ENCODE measurements around the gene EPHB1.

DNA sequence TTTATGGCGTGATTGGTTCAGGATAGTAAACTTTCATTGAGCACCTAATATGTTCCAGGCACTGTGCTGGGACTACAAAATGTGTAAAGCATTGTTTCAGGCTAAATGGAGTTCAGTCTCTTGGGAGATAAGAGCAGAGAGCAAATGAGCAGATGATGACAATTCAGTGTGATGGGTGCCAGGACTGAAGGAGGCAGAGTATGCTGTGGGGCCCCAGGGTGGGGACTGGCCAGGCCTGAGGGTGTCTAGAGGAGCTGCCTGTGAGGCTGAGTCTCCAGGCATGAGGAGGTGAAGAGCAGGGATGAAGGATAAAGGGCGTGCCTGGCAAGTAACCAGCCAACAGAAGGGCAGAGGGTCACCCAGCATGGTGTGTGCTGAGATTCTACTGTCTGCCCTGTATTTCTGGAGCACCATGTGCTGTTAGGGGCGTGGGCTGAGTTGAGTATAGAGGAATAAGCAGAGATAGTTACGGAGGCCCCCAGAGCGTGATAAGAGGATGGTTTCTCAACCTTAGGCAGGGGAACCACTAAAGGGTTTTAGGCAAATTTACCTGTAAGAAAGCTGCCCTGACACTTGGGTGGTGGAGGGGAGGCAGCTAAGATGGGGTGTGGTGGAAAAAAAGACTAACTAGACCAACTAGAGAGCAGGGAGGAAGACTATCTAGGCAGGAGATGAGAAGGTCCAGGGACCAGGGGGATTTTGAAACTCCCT lies 38.5 kb downstream of the EPHB1 start:
- TF ChIP-seq POLR2A (IDR thresholded peaks at IDR 0.05; ENCODE audit: low read depth, low read length) = no peak
- TF ChIP-seq, protein P1, sequence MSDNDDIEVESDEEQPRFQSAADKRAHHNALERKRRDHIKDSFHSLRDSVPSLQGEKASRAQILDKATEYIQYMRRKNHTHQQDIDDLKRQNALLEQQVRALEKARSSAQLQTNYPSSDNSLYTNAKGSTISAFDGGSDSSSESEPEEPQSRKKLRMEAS (IDR thresholded peaks at IDR 0.05; ENCODE audit: insufficient read depth, insufficient read length) = no peak
